ENCODE data around the gene PSMD1.
"Not testable (repeated sequence)": the region's sequence is repeated elsewhere in the genome, so short reads cannot be mapped to it uniquely, and the experiment has no call there.

PSMD1 gene

GRCh38 chr2:231161252-231161839 is 104.7 kb downstream of the PSMD1 start:
- DNase-seq = no peak

- no peak for DNase-seq
Measured at GRCh38 chr2:231161877-231162329, 105.2 kb downstream of the PSMD1 start.

GRCh38 chr2:231163011-231163410 is 106.3 kb downstream of the PSMD1 start:
- no peak for DNase-seq

GRCh38 chr2:231163414-231164095 is 106.9 kb downstream of the PSMD1 start:
- no peak for DNase-seq

- no peak for DNase-seq
Measured at GRCh38 chr2:231167745-231168459, 111.2 kb downstream of the PSMD1 start.

GRCh38 chr2:231168460-231169139 is 111.9 kb downstream of the PSMD1 start:
- DNase-seq = no peak

GRCh38 chr2:231169488-231169887 is 112.8 kb downstream of the PSMD1 start:
- DNase-seq = no peak

- DNase-seq = no peak
Measured at GRCh38 chr2:231170055-231170454, 113.4 kb downstream of the PSMD1 start.

GRCh38 chr2:231172025-231172424 is 115.4 kb downstream of the PSMD1 start:
- no peak for DNase-seq

GRCh38 chr2:231174211-231174651 is 117.6 kb downstream of the PSMD1 start:
- no peak for DNase-seq

- DNase-seq = no peak
Measured at GRCh38 chr2:231176066-231176465, 119.4 kb downstream of the PSMD1 start.

- no peak for DNase-seq
Measured at GRCh38 chr2:231177156-231178025, 120.7 kb downstream of the PSMD1 start.

GRCh38 chr2:231178805-231179204 is 122.1 kb downstream of the PSMD1 start:
- not testable (repeated sequence) for DNase-seq

- no peak for DNase-seq
Measured at GRCh38 chr2:231181860-231182512, 125.3 kb downstream of the PSMD1 start.

GRCh38 chr2:231182513-231182899 is 125.8 kb downstream of the PSMD1 start:
- DNase-seq = no peak

GRCh38 chr2:231183851-231184250 is 127.2 kb downstream of the PSMD1 start:
- no peak for DNase-seq

- DNase-seq = no peak
Measured at GRCh38 chr2:231184319-231184718, 127.7 kb downstream of the PSMD1 start.

GRCh38 chr2:231185050-231185725 is 128.5 kb downstream of the PSMD1 start:
- DNase-seq = no peak

- DNase-seq = no peak
Measured at GRCh38 chr2:231185886-231186285, 129.2 kb downstream of the PSMD1 start.

- DNase-seq = no peak
Measured at GRCh38 chr2:231186325-231186724, 129.7 kb downstream of the PSMD1 start.

All from NCI-H2029 treated with DMSO at 0.1 percent for 48 hours (cell line).